ENCODE measurements around the gene CASKIN2.
"Not testable (repeated sequence)": the region's sequence is repeated elsewhere in the genome, so short reads cannot be mapped to it uniquely, and the experiment has no call there.

The CASKIN2 gene

GRCh38 chr17:75544250-75544649, 28.9 kb upstream of the CASKIN2 start:
- DNase-seq: no peak

GRCh38 chr17:75542728-75543336, 27.5 kb upstream of the CASKIN2 start:
- DNase-seq: no peak

GRCh38 chr17:75542229-75542628, 26.9 kb upstream of the CASKIN2 start:
- DNase-seq: no peak

GRCh38 chr17:75540923-75541503, 25.7 kb upstream of the CASKIN2 start:
- no peak for DNase-seq

- DNase-seq: no peak
Measured at GRCh38 chr17:75539967-75540729, 24.8 kb upstream of the CASKIN2 start.

- DNase-seq: no peak
Measured at GRCh38 chr17:75536366-75536765, 21.0 kb upstream of the CASKIN2 start.

GRCh38 chr17:75535871-75536270, 20.5 kb upstream of the CASKIN2 start:
- no peak for DNase-seq

- no peak for DNase-seq
Measured at GRCh38 chr17:75535119-75535537, 19.8 kb upstream of the CASKIN2 start.

- DNase-seq: no peak
Measured at GRCh38 chr17:75531721-75532072, 16.4 kb upstream of the CASKIN2 start.

GRCh38 chr17:75530837-75531720, 15.7 kb upstream of the CASKIN2 start:
- DNase-seq: no peak

GRCh38 chr17:75526555-75527270, 11.4 kb upstream of the CASKIN2 start:
- DNase-seq: no peak

- no peak for DNase-seq
Measured at GRCh38 chr17:75525806-75526554, 10.6 kb upstream of the CASKIN2 start.

GRCh38 chr17:75524970-75525805, 9.9 kb upstream of the CASKIN2 start, which contains the start of gene LLGL2:
Gene LLGL2, plus strand, starts transcription at chr17:75525697. Its CDS starts 17,730 bp downstream, at chr17:75543427.
- peak; percentile 90 for DNase-seq

- no peak for DNase-seq
Measured at GRCh38 chr17:75524269-75524969, 9.1 kb upstream of the CASKIN2 start.

GRCh38 chr17:75523647-75524046, 8.3 kb upstream of the CASKIN2 start:
- DNase-seq: no peak

GRCh38 chr17:75521951-75522727, 6.8 kb upstream of the CASKIN2 start:
- DNase-seq: no peak

- no peak for DNase-seq
Measured at GRCh38 chr17:75521290-75521689, 6.0 kb upstream of the CASKIN2 start.

- not testable (repeated sequence) for DNase-seq
Measured at GRCh38 chr17:75520413-75520812, 5.1 kb upstream of the CASKIN2 start.

GRCh38 chr17:75518983-75519537, 3.7 kb upstream of the CASKIN2 start:
- no peak for DNase-seq
